Activated CD4-positive, alpha-beta T cell treated with anti-CD3 and anti-CD28 coated beads, Interleukin-2, amount 10 ng/mL, durations not matched to agents 24 days and 14 days (primary cell): ENCODE data around the gene ZNF18. TPM values are rescaled to one million over a fixed set of nuclear protein-coding genes. Genes with fewer than 3 reads are reported as not detected.
"Not testable (repeated sequence)": the region's sequence is repeated elsewhere in the genome, so short reads cannot be mapped to it uniquely, and the experiment has no call there.

Experiments used
- DNase-seq: peaks from one replicate; pipeline ENCODE4 v3.0.0; 2022
- H3K27ac Mint-ChIP-seq: one replicate; pipeline ENCODE4 v1.8.0; 2022; ENCODE audit warnings: mild to moderate bottlenecking, mixed read lengths
- H3K27me3 Mint-ChIP-seq: one replicate; pipeline ENCODE4 v1.8.0; 2022; ENCODE audit warnings: mixed read lengths
- H3K36me3 Mint-ChIP-seq: one replicate; pipeline ENCODE4 v1.8.0; 2022; ENCODE audit warnings: low read depth, mild to moderate bottlenecking, mixed read lengths
- H3K4me1 Mint-ChIP-seq: one replicate; pipeline ENCODE4 v1.8.0; 2021; ENCODE audit warnings: mixed read lengths
- H3K4me3 Mint-ChIP-seq: one replicate; pipeline ENCODE4 v1.8.0; 2022; ENCODE audit warnings: mild to moderate bottlenecking, moderate library complexity, mixed read lengths
- H3K9me3 Mint-ChIP-seq: one replicate; pipeline ENCODE4 v1.8.0; 2021; ENCODE audit warnings: mixed read lengths
- intact Hi-C: fragments of 100-400 bp; cut with micrococcal nuclease; formaldehyde crosslinking; loops from one replicate; pipeline ENCODE4 v1.15.1; 2023
- total RNA-seq: library from RNA; stranded (reverse); gene quantifications from 2 replicates; pipeline ENCODE4 v1.2.3, GENCODE V29; 2022

The ZNF18 gene
- total RNA-seq, 1 donor from 2014 or later, result 8.0 TPM

- intact Hi-C loops, result loop anchor here (1.0 to 5.0 kb wide), 3 partner anchors 20 to 34 kb away; partner anchors contain the start of gene ZNF18
- Mint-ChIP-seq H3K4me1 (peaks cover 31% of the 10 kb centered on the region), H3K27ac (no peak within 1 kb of the TSS), H3K4me3 (peak within 1 kb of the TSS; percentile 79), H3K36me3 (peaks cover 1% of the 10 kb centered on the region), H3K9me3 (no peaks in the 10 kb centered on the region), H3K27me3 (peaks cover 13% of the 10 kb centered on the region)
- DNase-seq, result peak; percentile 99
These were observed 23.7 kb upstream of the ZNF18 start, which contains the start of gene MAP2K4 for GRCh38 chr17:12020642-12021622. MAP2K4 (plus strand) TSS chr17:12020877; CDS start chr17:12020887, 10 bp downstream.

GRCh38 chr17:12007466-12007865 lies 10.2 kb upstream of the ZNF18 start:
- H3K4me1 Mint-ChIP-seq, result no peaks in the 10 kb centered on the region
- peaks cover 6% of the 10 kb centered on the region for H3K27me3 Mint-ChIP-seq
- no peaks in the 10 kb centered on the region for H3K9me3 Mint-ChIP-seq
- no peaks in the 10 kb centered on the region for H3K36me3 Mint-ChIP-seq
- intact Hi-C loops, result no loop called here
- no peak for DNase-seq
- H3K27ac Mint-ChIP-seq, result no peak overlapping the region
- no peak overlapping the region for H3K4me3 Mint-ChIP-seq

GRCh38 chr17:11999696-12000095 lies 2.4 kb upstream of the ZNF18 start:
- Mint-ChIP-seq H3K4me1 (peaks cover 12% of the 10 kb centered on the region), H3K9me3 (peaks cover 6% of the 10 kb centered on the region), H3K27ac (no peak overlapping the region), H3K4me3 (no peak overlapping the region), H3K27me3 (no peaks in the 10 kb centered on the region), H3K36me3 (peaks cover 2% of the 10 kb centered on the region)
- no peak for DNase-seq
- intact Hi-C loops, result no loop called here

DNA sequence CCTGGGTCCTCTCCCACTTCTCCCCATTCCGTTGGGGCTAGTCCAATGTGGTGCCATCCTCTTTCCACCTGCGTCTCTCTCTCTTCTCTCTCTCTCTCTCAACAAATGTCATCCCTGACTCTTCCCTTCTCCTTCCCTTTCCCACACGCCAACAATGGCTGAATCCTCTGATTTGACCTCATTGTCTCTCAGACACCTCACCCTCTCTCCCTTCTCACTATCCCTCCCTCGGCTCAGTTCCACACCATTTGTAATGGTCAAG lies 628 bp upstream of the ZNF18 start:
- peak overlapping the region; percentile 97 for H3K4me3 Mint-ChIP-seq

DNA sequence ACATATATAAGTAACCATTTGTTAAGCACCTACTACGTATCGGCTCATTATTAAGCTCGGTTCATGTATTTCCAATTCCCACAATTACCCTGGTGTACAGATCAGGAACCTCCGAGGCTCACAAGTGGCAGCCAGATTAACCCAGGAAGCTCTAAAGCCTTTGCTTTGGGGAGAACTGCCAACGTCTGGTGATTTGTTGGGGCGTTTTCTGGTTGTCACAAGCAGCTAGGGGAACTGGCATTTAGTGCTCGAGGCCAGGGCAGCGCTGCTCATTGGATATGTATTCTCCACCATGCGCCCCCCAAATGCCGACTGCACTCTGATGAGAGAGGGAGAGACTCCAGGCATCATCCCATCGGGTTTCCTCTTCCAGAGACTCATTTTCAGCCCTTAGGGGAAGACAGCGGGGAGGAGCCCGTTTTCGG lies 541 bp downstream of the ZNF18 start:
- intact Hi-C loops, result loop anchor here (1.0 kb wide), 1 partner anchor 24 kb away; the partner anchor contains the start of gene MAP2K4
- peak overlapping the region; percentile 91 for H3K27ac Mint-ChIP-seq
- peaks cover 6% of the 10 kb centered on the region for H3K9me3 Mint-ChIP-seq
- DNase-seq, result no peak
- H3K36me3 Mint-ChIP-seq, result peaks cover 2% of the 10 kb centered on the region
- H3K4me1 Mint-ChIP-seq, result peaks cover 16% of the 10 kb centered on the region
- H3K4me3 Mint-ChIP-seq, result peak overlapping the region; percentile 97
- no peaks in the 10 kb centered on the region for H3K27me3 Mint-ChIP-seq

More for the DNA sequence above, 628 bp upstream of the ZNF18 start:
- peaks cover 12% of the 10 kb centered on the region for H3K4me1 Mint-ChIP-seq
- intact Hi-C loops, result loop anchor here (1.0 kb wide), 1 partner anchor 22 kb away; the partner anchor contains the start of gene MAP2K4
- no peaks in the 10 kb centered on the region for H3K27me3 Mint-ChIP-seq
- no peak for DNase-seq
- H3K9me3 Mint-ChIP-seq, result peaks cover 6% of the 10 kb centered on the region
- H3K36me3 Mint-ChIP-seq, result peaks cover 2% of the 10 kb centered on the region
- peak overlapping the region; percentile 94 for H3K27ac Mint-ChIP-seq

GRCh38 chr17:11991461-11991860 lies 5.8 kb downstream of the ZNF18 start:
- Mint-ChIP-seq H3K4me3 (no peak overlapping the region), H3K27me3 (no peaks in the 10 kb centered on the region), H3K36me3 (peaks cover 18% of the 10 kb centered on the region), H3K27ac (no peak overlapping the region), H3K4me1 (peaks cover 12% of the 10 kb centered on the region), H3K9me3 (no peaks in the 10 kb centered on the region)
- intact Hi-C loops, result no loop called here
- DNase-seq, result no peak

DNA sequence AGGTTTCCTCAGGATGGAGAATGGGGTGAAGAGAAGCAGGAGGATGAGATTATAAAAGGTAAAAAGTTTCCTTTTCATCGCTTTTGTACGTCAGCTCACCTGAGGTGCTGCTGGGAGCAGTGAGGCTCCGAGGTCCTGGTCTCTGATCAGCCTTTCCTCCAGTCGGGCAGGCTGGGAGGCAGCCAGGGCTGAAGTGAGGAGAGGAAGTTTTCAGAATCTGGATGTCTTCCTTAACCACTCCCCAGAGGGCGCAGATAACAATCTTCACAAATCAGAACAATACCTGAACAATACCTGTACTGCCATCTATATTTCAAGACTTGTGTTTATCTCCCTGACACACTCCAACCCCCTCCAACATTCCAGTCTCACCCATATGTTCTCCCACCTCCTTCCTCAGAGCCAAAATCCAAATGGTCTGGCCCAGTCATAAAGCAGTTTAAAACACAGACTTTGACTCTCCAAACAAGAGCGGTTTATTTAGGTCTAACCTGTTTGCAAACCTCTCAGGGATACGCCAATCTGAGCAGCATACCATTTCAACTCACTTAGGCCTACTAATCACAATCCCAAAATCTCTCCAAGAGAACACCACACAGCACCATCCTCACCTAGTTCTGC lies 6.8 kb downstream of the ZNF18 start:
- no peaks in the 10 kb centered on the region for H3K9me3 Mint-ChIP-seq
- no peak overlapping the region for H3K4me3 Mint-ChIP-seq
- intact Hi-C loops, result no loop called here
- H3K36me3 Mint-ChIP-seq, result peaks cover 21% of the 10 kb centered on the region
- no peak for DNase-seq
- H3K27ac Mint-ChIP-seq, result no peak overlapping the region
- peaks cover 9% of the 10 kb centered on the region for H3K4me1 Mint-ChIP-seq
- H3K27me3 Mint-ChIP-seq, result no peaks in the 10 kb centered on the region

- no peaks in the 10 kb centered on the region for H3K9me3 Mint-ChIP-seq
- H3K4me3 Mint-ChIP-seq, result no peak overlapping the region
- peaks cover 42% of the 10 kb centered on the region for H3K36me3 Mint-ChIP-seq
- peaks cover 5% of the 10 kb centered on the region for H3K4me1 Mint-ChIP-seq
- no peak for DNase-seq
- no peaks in the 10 kb centered on the region for H3K27me3 Mint-ChIP-seq
- intact Hi-C loops, result loop anchor here (5.0 kb wide), 1 partner anchor 35 kb away; the partner anchor contains the start of gene MAP2K4
- H3K27ac Mint-ChIP-seq, result no peak overlapping the region
These were observed 10.3 kb downstream of the ZNF18 start for GRCh38 chr17:11986942-11987329.

GRCh38 chr17:11986179-11986941 lies 10.9 kb downstream of the ZNF18 start:
- intact Hi-C loops, result loop anchor here (5.0 kb wide), 1 partner anchor 36 kb away; the partner anchor contains the start of gene MAP2K4
- H3K27me3 Mint-ChIP-seq, result no peaks in the 10 kb centered on the region

GRCh38 chr17:11981862-11982261 lies 15.4 kb downstream of the ZNF18 start:
- Mint-ChIP-seq H3K4me3 (no peak overlapping the region), H3K27me3 (no peaks in the 10 kb centered on the region), H3K36me3 (peaks cover 52% of the 10 kb centered on the region), H3K27ac (no peak overlapping the region), H3K9me3 (no peaks in the 10 kb centered on the region), H3K4me1 (no peaks in the 10 kb centered on the region)
- DNase-seq, result no peak
- intact Hi-C loops, result no loop called here

More at GRCh38 chr17:11986179-11986941, 10.9 kb downstream of the ZNF18 start:
- Mint-ChIP-seq H3K36me3 (peaks cover 44% of the 10 kb centered on the region), H3K4me1 (peaks cover 5% of the 10 kb centered on the region), H3K9me3 (no peaks in the 10 kb centered on the region), H3K27ac (no peak overlapping the region), H3K4me3 (no peak overlapping the region)
- DNase-seq, result no peak

DNA sequence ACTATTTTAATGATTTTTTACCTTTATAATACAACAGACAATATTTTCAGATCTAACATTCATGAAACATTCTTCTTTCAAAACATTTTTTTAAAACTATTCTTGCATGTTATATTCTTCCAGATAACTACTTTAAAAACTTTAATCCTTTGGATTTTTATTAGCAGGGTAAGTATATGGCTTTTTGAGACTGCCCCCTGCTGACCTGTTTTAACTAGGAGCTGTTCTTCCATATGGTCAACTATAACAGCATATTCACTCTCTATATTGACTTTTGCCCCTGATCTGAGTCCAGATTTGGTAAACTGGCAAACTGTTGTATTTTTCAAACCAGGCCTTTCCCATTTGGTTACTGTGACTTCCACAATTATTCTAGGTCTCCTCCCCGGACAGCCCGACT lies 16.5 kb downstream of the ZNF18 start:
- Mint-ChIP-seq H3K27ac (no peak overlapping the region), H3K4me3 (no peak overlapping the region), H3K9me3 (no peaks in the 10 kb centered on the region), H3K27me3 (no peaks in the 10 kb centered on the region), H3K4me1 (no peaks in the 10 kb centered on the region), H3K36me3 (peaks cover 55% of the 10 kb centered on the region)
- intact Hi-C loops, result no loop called here
- DNase-seq, result no peak

DNA sequence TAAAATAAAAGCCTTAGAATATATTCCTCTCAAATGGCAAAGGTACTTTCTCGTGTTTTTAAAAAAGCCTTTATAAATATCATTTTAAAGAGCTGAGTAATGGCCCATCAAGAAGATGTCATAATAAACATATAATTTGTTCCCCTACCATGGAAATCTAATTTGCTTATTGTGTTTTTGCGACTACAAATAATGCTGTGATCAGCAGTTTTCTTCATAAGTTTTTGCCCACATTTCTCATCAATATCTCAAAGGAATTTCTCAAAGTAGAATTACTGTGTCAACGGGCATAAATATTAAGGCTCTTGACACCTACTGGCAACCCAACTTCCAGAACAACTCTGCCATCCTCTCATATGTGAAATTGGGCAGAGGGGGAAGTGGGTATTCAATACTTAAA lies 17.5 kb downstream of the ZNF18 start:
- H3K27me3 Mint-ChIP-seq, result no peaks in the 10 kb centered on the region
- H3K4me1 Mint-ChIP-seq, result no peaks in the 10 kb centered on the region
- H3K27ac Mint-ChIP-seq, result no peak overlapping the region
- H3K36me3 Mint-ChIP-seq, result peaks cover 60% of the 10 kb centered on the region
- no peak overlapping the region for H3K4me3 Mint-ChIP-seq
- peaks cover 5% of the 10 kb centered on the region for H3K9me3 Mint-ChIP-seq
- no peak for DNase-seq
- intact Hi-C loops, result no loop called here

DNA sequence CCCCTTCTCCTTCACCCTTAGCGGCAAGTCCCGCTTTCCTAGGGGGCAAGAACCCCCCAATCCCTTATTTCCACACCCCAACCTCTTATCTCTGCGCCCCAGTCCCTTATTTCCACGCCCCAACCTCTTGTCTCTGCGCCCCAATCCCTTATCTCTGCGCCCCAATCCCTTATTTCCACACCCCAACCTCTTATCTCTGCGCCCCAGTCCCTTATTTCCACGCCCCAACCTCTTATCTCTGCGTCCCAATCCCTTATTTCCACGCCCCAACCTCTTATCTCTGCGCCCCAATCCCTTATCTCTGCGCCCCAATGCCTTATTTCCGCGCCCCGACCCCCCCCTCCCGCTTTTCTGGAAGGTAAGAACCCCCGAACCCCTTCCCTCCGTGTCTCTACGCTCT lies 24.5 kb downstream of the ZNF18 start:
- DNase-seq, H3K27me3 Mint-ChIP-seq, intact Hi-C loops, H3K4me3 Mint-ChIP-seq, H3K27ac Mint-ChIP-seq, H3K4me1 Mint-ChIP-seq: not testable (repeated sequence)
- Mint-ChIP-seq H3K9me3 (peaks cover 13% of the 10 kb centered on the region), H3K36me3 (peaks cover 20% of the 10 kb centered on the region)
